B cell (primary cell): ENCODE data around the gene FOXO1. TPM values are rescaled to one million over a fixed set of nuclear protein-coding genes. Genes with fewer than 3 reads are reported as not detected.

Experiments
- ATAC-seq: fragments of 200-7000 bp; cut with Tn5 transposase; one replicate; pipeline ENCODE4 v1.10.0; 2021; ENCODE audit warnings: low read depth, mild to moderate bottlenecking, moderate number of reproducible peaks, moderate library complexity
- CTCF ChIA-PET: fragments of 350-600 bp; sonication (Branson Sonifier 250); formaldehyde crosslinking; loops from one replicate; lab custom pipeline; 2021; ENCODE audit warnings: antibody characterized with exemption, inconsistent platforms; lab: Charles Lee
- POLR2A ChIA-PET: fragments of 350-600 bp; sonication (Branson Sonifier 250); formaldehyde crosslinking; loops from one replicate; lab custom pipeline; 2021; ENCODE audit warnings: antibody characterized with exemption; lab: Charles Lee
- DNase-seq: peaks from one replicate; pipeline ENCODE4 v3.0.0; 2013
- H2AFZ ChIP-seq: 2 replicates; pipeline ENCODE4 v1.6.1; 2012; ENCODE audit warnings: mild to moderate bottlenecking, low read depth, low read length; ENCODE audit not compliant: insufficient read depth, poor library complexity, severe bottlenecking
- H3K27ac ChIP-seq, 2 donors: 1 replicate in 1 of 2; 2 replicates in 1 of 2; pipeline ENCODE4 v1.5.1; 2012 to 2013; ENCODE audit warnings: low read length in 2 of 2, mild to moderate bottlenecking in 2 of 2, moderate library complexity in 1 of 2
- H3K27me3 ChIP-seq, 4 experiments: fragments of 200-600 bp in 1 of 4; sonication (generic) in 1 of 4; replicated peaks in 1 of 4; 1 replicate in 2 of 4; 2 replicates in 2 of 4; pipeline versions ENCODE4 v1.6.1 to v1.7.0; 2013 to 2016; ENCODE audit warnings: low read length in 3 of 4, mild to moderate bottlenecking in 2 of 4, mixed read lengths in 1 of 4, moderate library complexity in 1 of 4; ENCODE audit not compliant: insufficient read depth in 4 of 4, control insufficient read depth in 3 of 4; ENCODE audit errors: control extremely low read depth in 1 of 4
- H3K36me3 ChIP-seq, 2 experiments: replicated peaks in 1 of 2; 1 replicate in 1 of 2; 2 replicates in 1 of 2; pipeline versions ENCODE4 v1.6.1 to v1.7.1; 2013; ENCODE audit warnings: low read length in 1 of 2; ENCODE audit not compliant: insufficient read depth in 2 of 2, control insufficient read depth in 1 of 2; ENCODE audit errors: control extremely low read depth in 1 of 2, extremely low read depth in 1 of 2
- H3K4me1 ChIP-seq, 2 donors: fragments of 200-600 bp in 1 of 2; sonication (generic) in 1 of 2; 1 replicate in 1 of 2; 2 replicates in 1 of 2; pipeline versions ENCODE4 v1.5.1 to v1.6.1; 2013 to 2017; ENCODE audit warnings: low read length in 2 of 2; ENCODE audit not compliant: control insufficient read depth in 2 of 2, insufficient read depth in 2 of 2
- H3K4me2 ChIP-seq: replicated peaks from 2 replicates; pipeline ENCODE3; 2012; ENCODE audit warnings: mild to moderate bottlenecking, low read depth, low read length; ENCODE audit not compliant: poor library complexity, severe bottlenecking
- H3K4me3 ChIP-seq, 5 experiments: fragments of 200-600 bp in 1 of 5; sonication (generic) in 1 of 5; 1 replicate in 3 of 5; 2 replicates in 2 of 5; pipeline versions ENCODE4 v1.5.1 to v1.7.0; 2011 to 2016; ENCODE audit warnings: low read length in 4 of 5, mild to moderate bottlenecking in 4 of 5, low read depth in 2 of 5, control low read depth in 1 of 5, moderate library complexity in 1 of 5; ENCODE audit not compliant: insufficient read depth in 1 of 5; ENCODE audit errors: control extremely low read depth in 1 of 5, extremely low read depth in 1 of 5
- H3K79me2 ChIP-seq: fragments of 200-600 bp; sonication (generic); one replicate; pipeline ENCODE4 v1.6.0; 2016; ENCODE audit warnings: low read length; ENCODE audit not compliant: control insufficient read depth, insufficient read depth
- H3K9ac ChIP-seq: fragments of 200-600 bp; sonication (generic); 2 replicates; pipeline ENCODE4 v1.6.1; 2017; ENCODE audit warnings: mild to moderate bottlenecking, low read length, moderate library complexity
- H3K9me3 ChIP-seq, 3 donors: one replicate each; pipeline versions ENCODE4 v1.6.1 to v1.7.1; 2013; ENCODE audit warnings: low read length in 2 of 3; ENCODE audit not compliant: control insufficient read depth in 2 of 3, insufficient read depth in 1 of 3; ENCODE audit errors: control extremely low read depth in 1 of 3
- H4K20me1 ChIP-seq: 2 replicates; pipeline ENCODE4 v1.6.0; 2012; ENCODE audit warnings: mild to moderate bottlenecking, low read length; ENCODE audit not compliant: insufficient read depth, control insufficient read depth, poor library complexity, severe bottlenecking
- H3K27ac Mint-ChIP-seq: one replicate; pipeline ENCODE4 v1.8.0; 2021; ENCODE audit warnings: mixed read lengths
- H3K27me3 Mint-ChIP-seq: one replicate; pipeline ENCODE4 v1.8.0; 2021; ENCODE audit warnings: mixed read lengths
- H3K4me1 Mint-ChIP-seq: one replicate; pipeline ENCODE4 v1.8.0; 2021; ENCODE audit warnings: mixed read lengths
- H3K4me3 Mint-ChIP-seq: one replicate; pipeline ENCODE4 v1.8.0; 2021; ENCODE audit warnings: mixed read lengths
- H3K9me3 Mint-ChIP-seq: one replicate; pipeline ENCODE4 v1.8.0; 2022; ENCODE audit warnings: mixed read lengths; ENCODE audit not compliant: insufficient read depth
- EZH2 ChIP-seq: IDR thresholded peaks from 2 replicates; pipeline ENCODE4 v1.6.1; 2012; ENCODE audit warnings: borderline replicate concordance, low read depth, mild to moderate bottlenecking, moderate library complexity, low read length; ENCODE audit not compliant: insufficient read depth, poor library complexity, severe bottlenecking
- whole genome bisulfite sequencing: methylation state at CpG from one replicate; pipeline ENCODE4 v1.1.5; 2013; ENCODE audit warnings: missing lambda C conversion rate; ENCODE audit not compliant: insufficient coverage; 5-methylcytosine and 5-hydroxymethylcytosine counted together
- intact Hi-C: fragments of 100-400 bp; cut with micrococcal nuclease; formaldehyde crosslinking; loops from one replicate; pipeline ENCODE4 v1.10.0; 2022
- polyA plus RNA-seq: library from polyadenylated mRNA; depleted of rRNA; stranded (reverse); fragments of >200 nt; gene quantifications from 2 replicates; pipeline ENCODE4 v1.2.3, GENCODE V29; 2012
- total RNA-seq, 2 donors: library from RNA; stranded (reverse); fragments of 120-200 nt in 1 of 2; gene quantifications; 1 replicate in 1 of 2; 2 replicates in 1 of 2; pipeline versions ENCODE4 v1.2.3 to v1.2.4, GENCODE V29; 2013 to 2022
- TF ChIP-seq, protein P1 (sequence below): fragments of 200-600 bp; IDR thresholded peaks from one replicate; pipeline ENCODE4 v1.8.0; 2022; ENCODE audit warnings: antibody characterized with exemption, mild to moderate bottlenecking

FOXO1 gene
- total and polyA plus RNA-seq, 2 donors (not counting 1 experiment from before 2014, with no cell fraction given), result 22.8 to 77.9 TPM

DNA sequence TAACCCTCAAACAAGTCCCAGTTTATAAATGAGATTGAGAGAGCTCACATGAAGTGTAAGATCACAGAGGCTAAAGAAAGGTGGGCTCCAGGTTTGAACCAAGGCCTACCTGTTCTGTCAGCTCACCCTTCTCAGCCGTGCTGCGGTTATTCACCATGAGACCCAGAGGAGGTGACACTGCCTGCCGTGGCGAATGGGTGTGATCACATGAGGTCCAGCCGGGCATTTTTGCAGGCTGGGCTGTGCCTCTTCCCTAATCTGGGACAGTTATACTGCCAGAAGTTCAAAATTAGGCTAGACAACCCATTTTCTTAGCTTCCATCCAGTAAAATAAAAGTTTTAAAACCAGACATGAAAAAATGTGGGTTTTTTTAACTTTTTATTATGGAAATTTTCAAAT is 146.8 kb downstream of the FOXO1 start:
- 84% methylated on average over 5 of the region's 5 CpGs for WGBS
- H3K4me1 ChIP-seq, result peaks cover 14 to 19% of the 10 kb centered on the region in 2 donors
- no peak overlapping the region for H3K9ac ChIP-seq
- ChIA-PET CTCF (no interaction called here), POLR2A (no interaction called here)
- H3K4me1 Mint-ChIP-seq, result peaks cover 30% of the 10 kb centered on the region
- no peak overlapping the region for H3K27ac ChIP-seq
- H3K9me3 Mint-ChIP-seq, result no peaks in the 10 kb centered on the region
- no peaks in the 10 kb centered on the region for H3K27me3 ChIP-seq
- H3K27ac Mint-ChIP-seq, result no peak overlapping the region
- H3K4me3 ChIP-seq, result no peak overlapping the region
- intact Hi-C loops, result no loop called here
- ATAC-seq (no peak), DNase-seq (no peak)
- TF ChIP-seq, protein P1, sequence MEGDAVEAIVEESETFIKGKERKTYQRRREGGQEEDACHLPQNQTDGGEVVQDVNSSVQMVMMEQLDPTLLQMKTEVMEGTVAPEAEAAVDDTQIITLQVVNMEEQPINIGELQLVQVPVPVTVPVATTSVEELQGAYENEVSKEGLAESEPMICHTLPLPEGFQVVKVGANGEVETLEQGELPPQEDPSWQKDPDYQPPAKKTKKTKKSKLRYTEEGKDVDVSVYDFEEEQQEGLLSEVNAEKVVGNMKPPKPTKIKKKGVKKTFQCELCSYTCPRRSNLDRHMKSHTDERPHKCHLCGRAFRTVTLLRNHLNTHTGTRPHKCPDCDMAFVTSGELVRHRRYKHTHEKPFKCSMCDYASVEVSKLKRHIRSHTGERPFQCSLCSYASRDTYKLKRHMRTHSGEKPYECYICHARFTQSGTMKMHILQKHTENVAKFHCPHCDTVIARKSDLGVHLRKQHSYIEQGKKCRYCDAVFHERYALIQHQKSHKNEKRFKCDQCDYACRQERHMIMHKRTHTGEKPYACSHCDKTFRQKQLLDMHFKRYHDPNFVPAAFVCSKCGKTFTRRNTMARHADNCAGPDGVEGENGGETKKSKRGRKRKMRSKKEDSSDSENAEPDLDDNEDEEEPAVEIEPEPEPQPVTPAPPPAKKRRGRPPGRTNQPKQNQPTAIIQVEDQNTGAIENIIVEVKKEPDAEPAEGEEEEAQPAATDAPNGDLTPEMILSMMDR, result no peak
- TF ChIP-seq EZH2, result no peak
- peaks cover 12% of the 10 kb centered on the region for H3K79me2 ChIP-seq
- no peak overlapping the region for H3K4me3 Mint-ChIP-seq
- H2AFZ ChIP-seq, result no peak overlapping the region
- no peaks in the 10 kb centered on the region for H3K9me3 ChIP-seq
- no peak overlapping the region for H3K4me2 ChIP-seq
- no peaks in the 10 kb centered on the region for H3K27me3 Mint-ChIP-seq
- H3K36me3 ChIP-seq, result no peaks in the 10 kb centered on the region
- H4K20me1 ChIP-seq, result no peaks in the 10 kb centered on the region

DNA sequence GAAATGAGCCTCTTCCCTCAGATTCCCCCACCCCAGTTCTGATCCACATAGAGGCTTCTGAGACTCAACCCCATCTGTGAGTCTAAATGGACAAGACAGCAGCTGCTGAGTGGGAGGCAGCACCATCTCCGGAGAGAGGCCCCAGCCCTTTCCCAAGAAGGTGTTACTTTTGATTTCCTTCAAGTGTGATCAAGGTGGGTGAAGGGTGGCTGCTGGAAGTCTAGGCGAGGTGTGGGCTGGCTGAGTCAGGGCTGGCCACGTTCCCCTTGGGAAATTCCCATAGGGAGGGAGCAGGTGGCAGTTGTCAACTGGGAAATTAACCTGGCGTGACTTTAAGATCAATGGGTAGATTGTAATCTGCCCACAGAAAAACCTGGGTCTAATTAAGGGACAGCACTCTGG is 148.0 kb downstream of the FOXO1 start:
- H4K20me1 ChIP-seq, result no peaks in the 10 kb centered on the region
- no peaks in the 10 kb centered on the region for H3K9me3 ChIP-seq
- Mint-ChIP-seq H3K27ac (no peak overlapping the region), H3K4me1 (peaks cover 27% of the 10 kb centered on the region), H3K9me3 (no peaks in the 10 kb centered on the region), H3K27me3 (no peaks in the 10 kb centered on the region), H3K4me3 (no peak overlapping the region)
- H3K27ac ChIP-seq, result no peak overlapping the region
- intact Hi-C loops, result no loop called here
- POLR2A ChIA-PET, result no interaction called here
- ATAC-seq, result no peak
- H3K79me2 ChIP-seq, result peaks cover 17% of the 10 kb centered on the region
- TF ChIP-seq, protein P1, result no peak
- no peak for TF ChIP-seq EZH2
- H3K36me3 ChIP-seq, result no peaks in the 10 kb centered on the region
- 73% methylated on average over 3 of the region's 4 CpGs for WGBS
- no peak overlapping the region for H3K4me2 ChIP-seq
- no peak overlapping the region for H3K9ac ChIP-seq
- CTCF ChIA-PET, result interaction anchor here (1.0 kb wide), 1 partner anchor 11 kb away, joined by 4 read pairs; no protein-coding TSS in a partner anchor
- DNase-seq, result no peak
- no peaks in the 10 kb centered on the region for H3K27me3 ChIP-seq
- no peak overlapping the region for H2AFZ ChIP-seq
- no peak overlapping the region for H3K4me3 ChIP-seq
- H3K4me1 ChIP-seq, result peaks cover 14 to 19% of the 10 kb centered on the region in 2 donors
